Measurements from ENCODE around the gene PDIA5.

DNA sequence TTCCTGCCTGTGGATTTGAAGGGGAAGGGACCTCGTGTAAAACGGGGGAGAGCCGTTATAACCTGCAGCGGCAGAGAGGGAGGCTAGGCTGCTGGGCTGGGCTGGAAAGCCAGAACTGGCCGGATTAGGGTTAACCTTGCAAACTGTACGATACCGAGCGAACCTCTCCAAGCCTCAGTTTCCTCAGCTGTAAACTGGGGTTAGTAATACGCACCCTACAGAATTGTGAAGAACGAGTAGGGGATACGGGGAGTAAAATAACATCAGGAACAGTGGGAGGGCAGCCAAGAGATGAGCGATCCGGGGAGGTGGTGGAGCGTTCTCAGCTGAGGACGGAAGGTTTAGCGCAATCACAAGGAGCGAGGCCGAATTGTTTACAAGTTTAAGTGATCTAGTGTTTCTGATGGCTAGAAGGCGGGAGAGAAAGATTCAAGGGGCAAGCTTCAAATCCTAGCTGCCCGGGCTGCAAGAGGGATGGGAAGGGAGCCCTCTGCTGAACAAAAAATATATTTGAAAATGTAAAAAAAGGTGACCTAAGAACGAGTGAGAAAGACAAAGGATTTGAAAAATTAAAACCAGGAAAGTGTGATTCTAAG, 38.5 kb upstream of the PDIA5 start:
- TF ChIP-seq, protein P1, sequence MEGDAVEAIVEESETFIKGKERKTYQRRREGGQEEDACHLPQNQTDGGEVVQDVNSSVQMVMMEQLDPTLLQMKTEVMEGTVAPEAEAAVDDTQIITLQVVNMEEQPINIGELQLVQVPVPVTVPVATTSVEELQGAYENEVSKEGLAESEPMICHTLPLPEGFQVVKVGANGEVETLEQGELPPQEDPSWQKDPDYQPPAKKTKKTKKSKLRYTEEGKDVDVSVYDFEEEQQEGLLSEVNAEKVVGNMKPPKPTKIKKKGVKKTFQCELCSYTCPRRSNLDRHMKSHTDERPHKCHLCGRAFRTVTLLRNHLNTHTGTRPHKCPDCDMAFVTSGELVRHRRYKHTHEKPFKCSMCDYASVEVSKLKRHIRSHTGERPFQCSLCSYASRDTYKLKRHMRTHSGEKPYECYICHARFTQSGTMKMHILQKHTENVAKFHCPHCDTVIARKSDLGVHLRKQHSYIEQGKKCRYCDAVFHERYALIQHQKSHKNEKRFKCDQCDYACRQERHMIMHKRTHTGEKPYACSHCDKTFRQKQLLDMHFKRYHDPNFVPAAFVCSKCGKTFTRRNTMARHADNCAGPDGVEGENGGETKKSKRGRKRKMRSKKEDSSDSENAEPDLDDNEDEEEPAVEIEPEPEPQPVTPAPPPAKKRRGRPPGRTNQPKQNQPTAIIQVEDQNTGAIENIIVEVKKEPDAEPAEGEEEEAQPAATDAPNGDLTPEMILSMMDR (conservative IDR thresholded peaks at IDR 0.05), result peak; percentile 73
- TF ChIP-seq ZFX (IDR thresholded peaks at IDR 0.05), result no peak
